IPS-18c (cell line): Measurements from ENCODE around the gene FKBP11.

Experiments used
- H3K4me3 ChIP-seq: 2 replicates; pipeline ENCODE4 v1.7.0; 2013; ENCODE audit warnings: low read depth, mild to moderate bottlenecking, low read length, moderate library complexity; ENCODE audit not compliant: insufficient read depth
- H3K9me3 ChIP-seq: one replicate; pipeline ENCODE4 v1.6.1; 2013; ENCODE audit warnings: mild to moderate bottlenecking, low read length, moderate library complexity; ENCODE audit not compliant: control insufficient read depth, insufficient read depth

Gene FKBP11

DNA sequence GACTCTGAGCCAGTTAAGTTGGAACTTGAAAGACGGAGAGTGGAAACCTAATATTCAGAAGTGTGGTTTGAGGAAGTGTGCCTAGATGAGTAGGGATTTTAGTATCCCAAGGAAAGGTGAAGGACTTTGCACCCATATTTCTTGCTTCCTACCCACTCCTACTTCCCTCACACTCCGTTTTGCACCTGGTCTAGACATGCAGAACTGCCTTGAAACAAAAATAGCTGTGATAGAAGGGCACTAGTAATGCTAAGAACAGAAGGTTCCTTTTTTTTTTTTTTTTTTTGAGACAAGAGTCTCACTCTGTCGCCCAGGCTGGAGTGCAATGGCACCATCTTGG lies 32.7 kb upstream of the FKBP11 start:
- H3K4me3 ChIP-seq: peak overlapping the region; percentile 99
- no peaks in the 10 kb centered on the region for H3K9me3 ChIP-seq

DNA sequence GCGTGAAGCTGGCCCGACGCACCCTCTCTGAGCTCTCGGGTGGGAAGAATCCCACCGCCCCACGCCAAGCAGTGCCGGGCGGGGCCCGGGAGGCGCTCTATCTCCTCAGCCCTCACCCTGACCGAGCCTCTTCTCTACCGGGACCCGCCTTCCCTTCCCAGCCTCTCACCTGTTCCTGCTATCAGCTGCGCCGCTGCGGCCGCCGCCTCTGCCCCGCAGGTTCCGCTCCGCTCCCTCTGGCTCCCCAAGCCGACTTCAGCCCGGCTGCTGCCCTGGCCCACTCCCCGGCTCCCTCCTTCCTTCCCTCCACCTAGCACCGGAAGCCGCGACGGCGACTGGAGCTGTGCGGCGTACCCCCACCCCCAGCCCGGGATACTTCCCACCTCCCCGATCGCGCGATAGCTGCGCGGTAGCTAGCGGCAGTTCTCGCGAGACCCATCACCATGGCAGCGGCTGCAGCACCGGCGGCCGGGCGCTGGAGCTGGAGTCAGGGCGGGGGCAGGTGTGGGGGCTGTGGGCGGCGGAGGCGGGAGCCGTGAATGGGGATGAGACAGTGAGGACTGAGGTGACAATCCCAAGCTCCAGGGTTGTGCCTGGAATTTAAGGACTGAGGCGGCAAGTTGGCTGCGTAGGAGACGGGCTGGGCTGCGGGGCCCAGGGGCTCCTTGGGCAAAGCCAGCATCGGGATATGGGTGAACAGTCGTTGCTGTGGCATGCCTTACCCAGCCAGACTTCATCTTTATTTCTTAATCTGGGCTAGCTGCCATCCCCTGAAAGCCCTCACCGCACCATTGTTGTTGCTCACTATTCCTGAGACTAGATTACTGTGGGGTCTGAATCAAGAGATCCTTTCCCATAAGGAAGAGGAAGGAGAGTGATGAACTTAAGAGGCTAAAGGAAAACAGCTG lies 32.1 kb upstream of the FKBP11 start, which contains the start of gene ARF3:
Gene ARF3, minus strand, starts transcription at position 347 of the 908 bp plus-strand sequence. CDS start 16,392 bp downstream, outside the sequence.
- Histone ChIP-seq H3K9me3 (no peaks in the 10 kb centered on the region), H3K4me3 (peak within 1 kb of the TSS; percentile 99)

DNA sequence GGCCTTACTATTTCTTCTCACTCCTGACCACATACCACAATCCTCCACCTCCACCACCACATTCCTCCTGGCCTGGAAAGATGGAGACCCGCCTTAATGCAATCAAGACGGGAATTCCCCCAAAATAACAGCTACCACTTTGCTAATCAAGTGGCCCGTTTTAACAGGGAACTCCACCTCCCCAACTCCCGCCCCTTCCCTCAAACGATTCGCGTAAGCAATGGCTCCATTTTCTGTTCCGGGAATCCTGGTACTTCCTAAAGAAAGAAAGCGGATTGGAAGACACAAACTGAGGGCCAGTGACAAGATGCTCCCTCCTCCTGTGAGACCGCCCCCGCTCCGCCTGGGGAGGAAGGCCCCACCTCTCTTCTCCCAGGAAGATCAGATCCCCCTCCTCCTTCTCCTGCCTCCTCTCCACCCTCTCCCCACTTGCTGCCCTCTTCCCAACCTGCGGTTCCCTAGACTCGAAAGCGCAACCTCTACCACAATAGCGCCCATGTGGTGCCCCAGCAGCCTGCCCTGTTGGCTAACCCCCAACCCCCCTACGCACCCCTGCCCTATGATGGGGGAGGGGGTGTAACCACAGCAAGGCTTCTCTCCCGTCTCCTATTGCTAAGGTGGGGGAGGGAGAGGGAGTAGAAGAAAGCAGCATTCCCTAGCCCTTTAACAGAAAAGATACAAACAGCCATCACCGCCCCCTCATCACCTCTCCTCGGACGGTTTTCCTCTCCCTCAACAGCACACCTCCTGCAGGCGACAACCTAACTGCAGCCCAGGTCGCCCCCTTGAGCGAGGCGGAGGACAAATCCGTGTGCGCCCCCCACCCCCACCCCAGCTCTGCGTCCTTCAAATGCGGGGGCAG lies 31.2 kb upstream of the FKBP11 start:
- Histone ChIP-seq H3K9me3 (no peaks in the 10 kb centered on the region), H3K4me3 (peak overlapping the region; percentile 99)

DNA sequence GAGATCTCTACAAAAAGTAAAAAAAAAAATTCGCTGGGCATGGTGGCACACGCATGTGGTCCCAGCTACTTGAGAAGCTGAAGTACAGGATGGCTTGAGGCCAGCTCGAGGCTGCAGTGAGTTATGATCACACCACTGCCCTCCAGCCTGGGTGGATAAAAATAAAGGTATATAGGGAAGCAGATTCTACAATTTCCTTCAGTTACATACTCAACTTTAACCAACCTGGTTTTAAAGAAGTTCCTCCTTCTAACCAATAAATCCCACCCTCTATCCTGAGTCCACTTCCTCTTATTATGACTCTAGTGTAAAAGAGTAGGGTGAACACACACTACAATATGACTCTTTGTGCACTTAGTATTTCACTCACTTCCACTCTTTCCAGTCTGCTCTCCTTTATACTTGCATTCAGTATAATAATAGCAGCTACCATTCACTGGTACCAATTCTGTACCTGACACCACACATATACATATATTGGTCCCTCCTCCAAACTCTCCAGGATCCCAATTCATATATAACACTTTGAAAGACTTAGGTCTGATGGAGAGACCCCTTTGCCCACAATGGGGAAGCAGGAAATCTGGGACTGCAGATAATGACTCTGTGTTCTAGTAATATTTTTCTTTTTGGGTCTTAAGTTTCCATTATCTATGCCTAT lies 29.7 kb upstream of the FKBP11 start:
- peak overlapping the region; percentile 99 for H3K4me3 ChIP-seq
- no peaks in the 10 kb centered on the region for H3K9me3 ChIP-seq

DNA sequence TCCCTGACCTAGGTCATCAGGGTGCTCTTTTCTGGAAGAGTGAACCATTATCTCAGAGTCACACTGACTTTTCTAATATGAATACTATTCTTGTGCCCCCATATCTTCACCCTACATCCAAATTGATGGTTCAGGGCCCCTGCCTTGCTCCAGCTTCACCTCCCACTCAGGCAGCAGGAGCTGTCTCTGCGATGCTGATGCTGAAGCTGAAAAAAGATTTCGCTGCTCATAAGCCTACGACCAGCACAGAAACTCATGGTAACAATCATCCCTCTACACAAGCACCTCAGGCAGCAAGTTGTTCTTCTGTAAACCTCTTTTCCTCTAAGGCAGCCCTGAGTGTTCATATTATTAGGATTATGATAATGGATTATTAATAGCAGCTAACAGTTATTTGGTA lies 28.8 kb upstream of the FKBP11 start:
- Histone ChIP-seq H3K9me3 (no peaks in the 10 kb centered on the region), H3K4me3 (no peak overlapping the region)

DNA sequence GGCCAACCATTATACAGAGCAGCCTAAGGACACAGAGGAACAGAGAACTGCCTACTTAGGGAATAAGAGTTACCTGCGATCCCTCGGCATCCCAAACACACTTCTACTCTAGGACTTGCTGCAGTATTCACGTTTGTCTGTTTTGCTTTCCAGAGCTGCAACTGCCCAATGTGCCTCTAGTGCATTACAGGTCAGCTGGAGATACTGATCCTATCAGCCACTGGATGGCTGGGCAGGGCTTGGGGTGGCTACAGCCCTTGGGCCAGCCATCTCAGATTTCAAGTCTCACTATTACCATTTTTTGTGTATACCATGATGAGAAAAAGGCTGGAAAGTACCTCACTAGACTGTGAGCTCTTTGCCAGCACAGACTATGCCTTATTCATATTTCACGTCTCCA lies 27.4 kb upstream of the FKBP11 start:
- Histone ChIP-seq H3K4me3 (no peak overlapping the region), H3K9me3 (no peaks in the 10 kb centered on the region)

DNA sequence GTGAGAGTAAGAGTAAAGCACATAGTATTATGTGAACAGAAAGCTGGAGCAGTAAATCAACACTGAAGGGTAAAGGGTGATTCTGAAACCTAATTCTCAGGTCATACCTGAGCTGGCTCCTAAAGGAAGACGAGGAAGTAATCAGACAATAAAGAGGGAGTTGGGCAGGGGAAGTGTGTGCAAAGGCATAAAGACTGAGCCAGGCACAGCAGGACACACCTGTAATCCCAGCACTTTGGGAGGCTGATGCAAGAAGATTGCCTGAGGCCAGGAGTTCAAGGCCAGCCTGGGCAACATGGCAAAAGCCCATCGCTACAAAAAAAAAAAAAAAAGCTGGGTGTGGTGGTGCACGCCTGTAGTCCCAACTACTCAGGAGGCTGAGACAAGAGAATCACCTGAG lies 22.4 kb upstream of the FKBP11 start:
- H3K9me3 ChIP-seq: no peaks in the 10 kb centered on the region
- H3K4me3 ChIP-seq: no peak overlapping the region

DNA sequence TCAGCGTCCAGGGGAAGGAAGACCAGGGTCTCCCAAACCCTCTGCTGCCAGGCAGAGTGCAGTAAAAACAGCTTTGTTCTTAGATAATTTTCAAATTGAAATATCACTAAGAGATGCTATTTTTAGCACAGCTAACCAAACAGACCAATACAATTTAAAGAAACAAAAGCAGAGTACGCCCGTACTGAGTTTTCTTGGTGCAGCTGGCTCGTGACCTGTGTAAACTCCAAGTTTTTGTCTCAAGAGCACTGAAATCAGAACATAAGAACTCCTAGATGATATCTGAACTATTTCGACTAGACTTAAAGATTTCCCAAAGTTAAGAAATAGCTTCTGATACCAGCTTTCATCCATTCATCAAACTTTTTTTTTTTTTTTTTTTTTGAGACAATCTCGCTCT lies 21.7 kb upstream of the FKBP11 start:
- Histone ChIP-seq H3K9me3 (no peaks in the 10 kb centered on the region), H3K4me3 (no peak overlapping the region)

DNA sequence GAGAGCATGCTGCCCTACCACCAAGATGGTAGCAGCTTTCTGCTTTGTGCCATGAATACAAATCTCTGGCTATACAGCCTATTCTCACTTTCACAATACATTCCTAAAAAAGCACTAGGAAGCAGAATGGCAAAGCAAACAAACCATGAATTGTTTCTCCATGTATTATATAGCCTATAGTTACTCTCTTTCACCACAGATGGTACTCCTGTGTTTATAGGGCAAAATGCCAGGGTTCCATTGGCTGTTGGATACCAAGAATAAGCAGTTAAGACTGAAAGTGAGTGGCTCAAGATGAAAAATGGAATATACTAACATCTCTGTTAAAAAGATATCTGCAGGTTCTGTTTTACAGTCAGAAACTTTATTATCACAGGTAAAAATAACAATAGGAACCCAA lies 20.9 kb upstream of the FKBP11 start:
- no peaks in the 10 kb centered on the region for H3K9me3 ChIP-seq

DNA sequence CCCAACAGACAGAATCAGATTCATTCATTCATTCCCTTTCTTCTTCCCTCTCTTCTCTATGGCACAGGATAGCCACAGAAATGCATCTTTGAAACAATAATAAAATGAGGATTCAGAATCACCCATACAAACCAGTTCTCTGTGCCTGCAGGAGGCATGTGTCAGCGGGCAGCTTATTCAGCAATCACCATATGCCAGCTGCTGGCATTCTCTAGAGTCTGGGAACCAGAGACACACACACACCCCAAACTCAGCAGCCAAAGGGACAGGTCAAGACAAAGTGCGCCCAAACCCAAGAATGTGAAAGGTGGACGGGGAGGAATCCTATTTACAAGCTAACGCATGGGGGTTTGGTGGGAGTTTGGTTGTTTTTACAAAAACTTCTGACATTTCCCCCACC lies 17.9 kb upstream of the FKBP11 start:
- no peaks in the 10 kb centered on the region for H3K9me3 ChIP-seq
- H3K4me3 ChIP-seq: no peak overlapping the region

More for the DNA sequence above, 20.9 kb upstream of the FKBP11 start:
- no peak overlapping the region for H3K4me3 ChIP-seq

DNA sequence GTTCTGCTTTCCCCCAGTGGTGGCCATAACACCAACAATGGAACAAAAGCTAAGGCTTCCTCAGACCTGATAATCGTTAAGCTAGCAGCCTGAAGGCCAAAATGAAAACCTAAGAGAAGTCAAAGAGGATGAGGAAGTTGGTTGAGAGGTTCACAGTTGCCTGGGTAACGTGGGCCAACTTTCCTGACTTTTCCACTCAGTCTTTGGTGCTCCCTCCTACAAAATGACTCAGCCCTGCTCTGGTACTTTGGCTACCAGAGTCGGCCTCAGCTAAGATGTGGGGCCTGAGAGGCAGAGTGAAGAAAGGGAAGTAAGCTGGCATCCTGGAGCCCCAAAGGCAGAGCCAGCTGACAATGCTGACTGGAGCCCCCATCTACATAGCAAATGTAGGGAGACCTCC lies 14.9 kb upstream of the FKBP11 start:
- Histone ChIP-seq H3K9me3 (peaks cover 3% of the 10 kb centered on the region), H3K4me3 (no peak overlapping the region)

DNA sequence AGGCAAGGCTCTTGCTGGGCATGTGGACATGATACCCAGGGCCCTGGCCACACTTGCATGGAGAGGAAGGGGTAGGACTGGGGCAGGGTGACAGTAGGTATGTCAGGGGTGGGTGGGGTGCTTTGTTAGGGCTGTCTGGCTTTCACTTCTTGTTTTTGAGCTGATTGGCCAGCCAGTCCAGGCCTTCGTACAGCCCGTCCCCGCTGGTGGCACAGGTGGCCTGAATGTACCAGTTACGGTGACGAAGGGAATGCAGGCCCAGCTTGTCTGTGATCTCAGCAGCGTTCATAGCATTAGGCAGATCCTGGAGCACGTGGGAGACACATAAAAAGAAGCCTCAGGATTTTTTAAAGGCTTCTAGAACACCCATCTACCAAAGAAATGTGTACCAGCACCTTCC lies 13.5 kb upstream of the FKBP11 start:
- H3K4me3 ChIP-seq: no peak overlapping the region

DNA sequence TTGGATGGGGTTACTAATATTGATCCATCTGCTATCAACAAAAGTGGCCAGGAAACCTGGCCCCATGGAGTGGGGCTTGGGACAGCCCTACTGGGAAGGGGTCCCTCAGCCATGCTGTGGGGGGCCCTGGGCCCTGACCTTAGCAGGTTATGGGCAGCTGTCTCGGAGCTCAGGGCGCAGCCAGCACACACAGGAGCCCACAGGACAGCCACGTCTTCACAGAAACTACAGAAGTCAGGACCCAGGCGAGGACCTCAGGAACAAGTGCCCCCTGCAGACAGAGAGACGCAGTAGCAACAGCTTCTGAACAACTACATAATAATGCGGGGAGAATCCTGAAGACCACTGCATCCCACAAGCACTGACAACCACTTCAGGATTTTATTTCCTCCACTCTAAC lies 11.9 kb upstream of the FKBP11 start:
- H3K9me3 ChIP-seq: peaks cover 3% of the 10 kb centered on the region
- H3K4me3 ChIP-seq: no peak overlapping the region

More for the DNA sequence above, 13.5 kb upstream of the FKBP11 start:
- H3K9me3 ChIP-seq: peaks cover 3% of the 10 kb centered on the region

DNA sequence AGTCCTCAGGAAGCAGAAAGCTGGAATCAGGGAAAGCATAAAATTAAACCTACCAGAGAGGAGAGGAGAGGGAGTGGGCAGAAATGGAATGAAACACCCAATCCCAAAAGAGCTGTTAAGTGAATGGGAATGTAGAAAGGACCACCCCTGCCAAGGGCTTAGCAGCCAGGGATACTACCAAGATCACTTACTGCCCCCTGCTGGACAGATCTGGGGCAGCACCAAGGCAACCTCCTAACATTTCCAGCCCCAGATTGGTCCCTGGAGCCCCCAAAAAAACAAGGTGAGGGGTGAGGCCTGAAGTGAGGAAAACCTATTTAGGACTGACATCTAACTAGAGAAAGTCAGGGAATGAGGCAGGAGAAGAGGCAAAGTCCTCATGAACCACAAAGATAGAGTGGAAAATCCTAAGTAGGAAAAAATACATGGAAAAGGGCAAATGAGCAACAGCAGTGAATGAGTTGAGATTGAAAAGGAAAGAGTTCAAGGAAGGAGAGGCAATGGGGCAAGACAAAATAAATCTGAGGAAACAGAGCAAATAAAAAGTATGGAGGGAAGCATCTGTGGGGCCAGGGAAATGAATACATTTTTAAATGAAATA lies 11.2 kb upstream of the FKBP11 start:
- Histone ChIP-seq H3K9me3 (peaks cover 3% of the 10 kb centered on the region), H3K4me3 (no peak overlapping the region)

DNA sequence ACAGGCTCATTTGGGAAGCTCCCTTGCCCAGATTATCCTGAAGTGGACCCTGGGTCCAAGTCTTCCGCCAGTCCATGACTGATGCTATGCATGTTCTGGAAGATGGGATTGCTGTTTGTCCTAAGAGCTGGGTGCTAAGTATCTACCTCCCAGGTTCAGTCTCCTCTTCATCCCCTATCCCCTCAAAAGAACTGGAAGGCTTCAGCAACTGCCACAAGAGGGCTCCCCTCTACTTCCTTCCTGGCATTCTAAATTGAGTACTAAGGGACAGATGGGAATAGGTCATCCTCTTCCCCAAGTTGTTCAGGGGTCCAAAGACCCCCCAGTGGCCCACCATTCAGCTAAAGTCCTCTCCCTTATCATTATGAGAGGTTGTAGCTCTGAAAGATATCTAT lies 9.0 kb upstream of the FKBP11 start:
- Histone ChIP-seq H3K4me3 (no peak overlapping the region), H3K9me3 (peaks cover 3% of the 10 kb centered on the region)

DNA sequence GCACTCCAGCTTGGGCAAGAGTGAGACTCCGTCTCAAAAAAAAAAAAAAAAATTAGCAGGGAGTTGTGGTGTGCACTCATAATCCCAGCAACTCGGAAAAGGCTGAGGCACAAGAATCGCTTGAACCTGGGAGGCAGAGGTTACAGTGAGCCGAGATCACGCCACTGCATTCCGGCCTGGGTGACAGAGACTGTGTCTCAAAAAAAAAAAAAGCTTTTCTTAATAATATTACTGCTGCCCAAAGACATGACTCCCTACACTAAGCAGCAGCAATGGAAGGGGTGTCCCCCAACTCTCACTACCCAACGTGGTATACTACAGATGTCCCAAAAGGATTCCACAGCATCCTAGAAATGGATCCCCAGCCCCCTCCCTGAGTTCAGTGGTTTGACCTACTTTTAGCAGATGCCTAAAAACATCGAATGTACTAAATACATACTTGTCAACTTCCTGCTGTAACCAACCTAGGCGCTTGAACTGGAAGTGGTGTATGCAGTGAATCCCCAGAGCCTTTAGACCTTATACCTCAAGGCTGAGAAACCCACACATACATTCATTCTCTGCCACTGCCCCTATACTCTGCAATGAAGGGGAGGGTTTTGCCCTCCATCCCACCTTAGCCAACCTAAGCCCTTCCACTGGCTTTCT lies 8.5 kb upstream of the FKBP11 start:
- Histone ChIP-seq H3K9me3 (peaks cover 3% of the 10 kb centered on the region), H3K4me3 (no peak overlapping the region)

DNA sequence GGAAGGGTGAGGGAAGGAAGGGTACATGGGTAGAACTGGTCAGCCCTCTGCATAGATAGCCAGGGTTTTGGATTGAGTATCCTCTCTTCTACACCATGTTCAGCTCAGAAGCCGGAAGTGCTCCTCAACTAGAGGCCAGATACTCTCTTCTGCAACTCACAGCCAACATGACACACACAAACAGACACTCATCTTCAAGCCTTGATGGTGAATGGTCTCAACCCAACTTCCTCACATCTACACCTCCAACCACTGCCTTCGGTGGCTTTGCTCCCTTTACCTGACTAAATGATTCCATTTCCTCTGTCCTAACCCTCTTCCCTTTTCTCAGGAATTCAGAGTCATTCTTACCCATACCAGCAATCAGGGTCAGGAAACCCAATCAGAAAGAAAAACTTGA lies 7.6 kb upstream of the FKBP11 start:
- no peak overlapping the region for H3K4me3 ChIP-seq
- peaks cover 3% of the 10 kb centered on the region for H3K9me3 ChIP-seq
